CD4-positive, alpha-beta T cell treated with Interleukin-17A for 1 hour (primary cell): Measurements from ENCODE around the gene GALK2.

Source experiments
- DNase-seq: peaks from one replicate; pipeline ENCODE4 v3.0.0-alpha.2; 2020

The GALK2 gene

GRCh38 chr15:49169880-49170597 is at the start of gene GALK2:
TSS of gene GALK2 (plus strand) at chr15:49170247. CDS start at chr15:49170323, 76 bp downstream.
- peak; percentile 88 for DNase-seq

- DNase-seq, result no peak
Measured at GRCh38 chr15:49120832-49121231, 49.2 kb upstream of the GALK2 start.

GRCh38 chr15:49121901-49122300 is 48.1 kb upstream of the GALK2 start:
- DNase-seq, result no peak

GRCh38 chr15:49122541-49123062 is 47.4 kb upstream of the GALK2 start:
- no peak for DNase-seq

- DNase-seq, result no peak
Measured at GRCh38 chr15:49124371-49124770, 45.7 kb upstream of the GALK2 start.

- no peak for DNase-seq
Measured at GRCh38 chr15:49131403-49131802, 38.6 kb upstream of the GALK2 start.

- DNase-seq, result no peak
Measured at GRCh38 chr15:49134683-49135341, 35.2 kb upstream of the GALK2 start.

- no peak for DNase-seq
Measured at GRCh38 chr15:49135342-49135857, 34.6 kb upstream of the GALK2 start.

- no peak for DNase-seq
Measured at GRCh38 chr15:49135911-49136310, 34.1 kb upstream of the GALK2 start.

GRCh38 chr15:49137861-49138260 is 32.2 kb upstream of the GALK2 start:
- no peak for DNase-seq

GRCh38 chr15:49145651-49146609 is 24.1 kb upstream of the GALK2 start:
- DNase-seq, result peak; percentile 61

GRCh38 chr15:49148298-49148697 is 21.7 kb upstream of the GALK2 start:
- DNase-seq, result no peak

- no peak for DNase-seq
Measured at GRCh38 chr15:49148727-49149126, 21.3 kb upstream of the GALK2 start.

GRCh38 chr15:49151831-49152230 is 18.2 kb upstream of the GALK2 start:
- no peak for DNase-seq

- no peak for DNase-seq
Measured at GRCh38 chr15:49152552-49153312, 17.3 kb upstream of the GALK2 start.

GRCh38 chr15:49154359-49154758 is 15.7 kb upstream of the GALK2 start:
- no peak for DNase-seq

- DNase-seq, result no peak
Measured at GRCh38 chr15:49154799-49155109, 15.3 kb upstream of the GALK2 start.

GRCh38 chr15:49155110-49155833 is 14.8 kb upstream of the GALK2 start, which contains the start of gene COPS2:
TSS of gene COPS2 (minus strand) at chr15:49155599. CDS start at chr15:49155578, 21 bp downstream.
- DNase-seq, result peak; percentile 98

- peak; percentile 12 for DNase-seq
Measured at GRCh38 chr15:49155834-49156627, 14.0 kb upstream of the GALK2 start.

- no peak for DNase-seq
Measured at GRCh38 chr15:49163678-49164077, 6.4 kb upstream of the GALK2 start.

GRCh38 chr15:49164865-49165264 is 5.2 kb upstream of the GALK2 start:
- DNase-seq, result no peak
